ENCODE results near the gene SOX9.

DNA sequence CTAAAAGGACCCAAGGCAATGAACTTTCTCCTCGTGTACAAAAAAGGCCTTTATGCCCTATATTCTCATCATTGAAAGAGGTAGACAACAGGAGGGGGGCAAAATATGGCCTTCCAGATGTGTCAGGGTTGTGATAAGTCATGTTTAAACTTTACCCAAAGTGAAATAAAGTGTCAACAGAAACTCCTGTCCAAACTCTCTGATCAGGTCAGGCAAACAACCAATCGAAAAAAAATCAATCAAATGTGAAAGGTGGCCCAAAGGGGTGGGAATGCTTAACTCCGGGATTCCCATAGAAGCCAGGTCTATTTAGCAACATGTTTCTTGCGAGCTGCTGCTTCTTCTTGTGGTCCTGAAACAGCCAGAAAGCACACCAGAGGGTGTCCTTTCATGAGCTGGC is 49.5 kb upstream of the SOX9 start:
- TF ChIP-seq, protein P1, sequence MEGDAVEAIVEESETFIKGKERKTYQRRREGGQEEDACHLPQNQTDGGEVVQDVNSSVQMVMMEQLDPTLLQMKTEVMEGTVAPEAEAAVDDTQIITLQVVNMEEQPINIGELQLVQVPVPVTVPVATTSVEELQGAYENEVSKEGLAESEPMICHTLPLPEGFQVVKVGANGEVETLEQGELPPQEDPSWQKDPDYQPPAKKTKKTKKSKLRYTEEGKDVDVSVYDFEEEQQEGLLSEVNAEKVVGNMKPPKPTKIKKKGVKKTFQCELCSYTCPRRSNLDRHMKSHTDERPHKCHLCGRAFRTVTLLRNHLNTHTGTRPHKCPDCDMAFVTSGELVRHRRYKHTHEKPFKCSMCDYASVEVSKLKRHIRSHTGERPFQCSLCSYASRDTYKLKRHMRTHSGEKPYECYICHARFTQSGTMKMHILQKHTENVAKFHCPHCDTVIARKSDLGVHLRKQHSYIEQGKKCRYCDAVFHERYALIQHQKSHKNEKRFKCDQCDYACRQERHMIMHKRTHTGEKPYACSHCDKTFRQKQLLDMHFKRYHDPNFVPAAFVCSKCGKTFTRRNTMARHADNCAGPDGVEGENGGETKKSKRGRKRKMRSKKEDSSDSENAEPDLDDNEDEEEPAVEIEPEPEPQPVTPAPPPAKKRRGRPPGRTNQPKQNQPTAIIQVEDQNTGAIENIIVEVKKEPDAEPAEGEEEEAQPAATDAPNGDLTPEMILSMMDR (IDR thresholded peaks at IDR 0.05 in 4 of 5, conservative IDR thresholded peaks at IDR 0.05 in 1 of 5) = no peak
- no peak for TF ChIP-seq POLR2A (IDR thresholded peaks at IDR 0.05)
